HG03139 (cell line): ENCODE results near the gene DOLK.
A peak's percentile ranks its signal among the peaks of the same experiment; 100 is the strongest.

Source experiments
- ATAC-seq: cut with Tn5 transposase; IDR thresholded peaks from one replicate; pipeline ENCODE4 v1.9.1; 2021; ENCODE audit not compliant: unreplicated experiment

DOLK gene

GRCh38 chr9:128909859-128910258, 37.5 kb downstream of the DOLK start:
- ATAC-seq, result no peak

GRCh38 chr9:128908372-128908771, 39.0 kb downstream of the DOLK start:
- ATAC-seq, result no peak

DNA sequence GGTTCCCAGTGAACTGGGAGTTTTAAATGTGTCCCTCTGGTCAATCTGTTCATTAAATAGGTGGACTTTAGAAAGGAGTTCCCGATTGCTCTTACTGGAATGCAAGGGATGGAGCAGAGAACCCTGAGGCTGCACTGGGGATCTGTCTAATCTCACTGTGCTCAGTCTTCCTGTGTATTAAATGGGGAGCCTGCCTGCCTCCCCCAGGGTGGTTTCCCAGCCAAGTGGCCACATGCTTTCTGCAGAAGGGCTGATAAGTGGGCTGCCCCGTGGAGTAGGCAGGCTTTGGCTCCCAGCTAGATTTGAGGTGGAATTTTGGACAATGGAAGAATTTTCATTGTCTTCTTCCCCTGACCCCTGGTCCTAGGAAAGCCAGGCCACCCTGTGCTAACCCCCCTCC, 40.7 kb downstream of the DOLK start:
- ATAC-seq, result no peak

DNA sequence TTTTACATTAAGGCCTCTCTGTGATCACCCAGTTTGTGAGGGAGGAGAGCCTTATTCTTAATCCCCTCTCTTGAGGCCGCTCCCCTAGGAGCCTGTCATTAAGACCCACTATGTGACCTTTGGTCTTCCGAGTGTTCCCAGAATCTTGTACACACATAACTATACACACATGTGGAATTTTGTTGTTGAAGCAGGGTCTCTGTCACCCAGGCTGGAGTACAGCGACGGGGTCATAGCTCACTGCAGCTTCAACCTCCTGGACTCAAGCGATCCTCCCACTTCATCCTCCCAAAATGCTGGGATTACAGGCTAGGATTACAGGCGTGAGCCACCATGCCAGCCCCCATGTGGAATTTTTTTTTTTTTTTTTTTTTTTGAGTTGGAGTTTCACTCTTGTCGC, 41.4 kb downstream of the DOLK start:
- ATAC-seq, result no peak

- ATAC-seq, result no peak
Measured at GRCh38 chr9:128903871-128904620, 43.4 kb downstream of the DOLK start.

DNA sequence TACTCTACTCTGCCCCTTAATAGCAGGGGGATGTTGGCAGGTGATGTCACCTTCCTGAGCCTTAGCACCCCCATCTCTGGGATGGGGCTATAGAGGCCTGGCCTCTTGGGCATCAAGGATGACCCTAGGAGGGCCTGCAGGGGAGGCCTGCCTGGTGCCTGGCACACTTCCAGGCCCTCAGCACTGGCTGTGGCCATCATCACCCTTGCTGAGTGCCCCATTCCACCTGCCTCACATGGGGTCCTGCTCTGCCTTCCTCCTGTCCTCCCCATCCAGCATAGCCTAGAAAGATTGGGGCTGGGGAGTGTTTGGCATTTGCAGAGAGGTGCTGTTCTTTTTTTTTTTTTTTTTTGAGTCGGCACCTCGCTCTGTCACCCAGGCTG, 44.3 kb downstream of the DOLK start:
- ATAC-seq, result no peak

- ATAC-seq, result peak; percentile 84
Measured at GRCh38 chr9:128902351-128903078, 44.9 kb downstream of the DOLK start.

GRCh38 chr9:128901822-128902221, 45.6 kb downstream of the DOLK start:
- no peak for ATAC-seq

GRCh38 chr9:128901379-128901778, 46.0 kb downstream of the DOLK start:
- ATAC-seq, result no peak

DNA sequence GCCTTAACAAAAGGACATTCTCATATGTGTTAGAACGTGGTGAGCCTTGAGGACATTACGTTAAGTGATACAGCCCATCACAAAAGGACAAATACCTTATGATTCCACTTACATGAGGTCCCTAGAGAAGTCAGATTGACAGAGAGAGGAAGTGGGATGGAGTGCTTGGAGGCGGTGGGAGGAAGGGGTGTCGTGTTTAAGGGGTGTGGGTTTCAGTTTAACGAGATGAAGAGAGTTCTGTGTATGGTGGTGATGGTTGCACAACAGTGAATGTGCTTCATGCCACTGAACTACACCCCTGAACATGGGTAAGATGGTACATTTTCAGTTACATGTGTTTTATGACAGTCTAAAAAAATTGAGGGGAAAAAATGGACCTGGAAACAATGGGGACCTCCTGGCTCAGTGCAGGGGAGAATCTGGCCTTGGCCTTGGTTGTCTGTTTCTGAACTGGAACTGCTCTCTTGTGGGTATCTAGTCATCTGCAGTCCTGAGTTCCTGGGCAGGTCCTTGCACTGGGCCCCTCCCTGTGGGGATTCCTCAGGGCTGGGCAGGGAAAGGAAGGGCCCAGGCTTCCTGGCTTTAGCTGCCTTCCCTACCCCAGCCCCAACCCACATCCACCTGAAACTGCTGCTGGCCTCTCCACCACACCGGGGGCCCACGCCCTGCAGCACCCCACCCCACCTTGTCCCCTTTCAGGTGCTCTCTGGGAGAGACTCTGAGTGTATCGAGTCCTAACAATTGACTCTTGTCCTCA, 47.7 kb downstream of the DOLK start:
- no peak for ATAC-seq

DNA sequence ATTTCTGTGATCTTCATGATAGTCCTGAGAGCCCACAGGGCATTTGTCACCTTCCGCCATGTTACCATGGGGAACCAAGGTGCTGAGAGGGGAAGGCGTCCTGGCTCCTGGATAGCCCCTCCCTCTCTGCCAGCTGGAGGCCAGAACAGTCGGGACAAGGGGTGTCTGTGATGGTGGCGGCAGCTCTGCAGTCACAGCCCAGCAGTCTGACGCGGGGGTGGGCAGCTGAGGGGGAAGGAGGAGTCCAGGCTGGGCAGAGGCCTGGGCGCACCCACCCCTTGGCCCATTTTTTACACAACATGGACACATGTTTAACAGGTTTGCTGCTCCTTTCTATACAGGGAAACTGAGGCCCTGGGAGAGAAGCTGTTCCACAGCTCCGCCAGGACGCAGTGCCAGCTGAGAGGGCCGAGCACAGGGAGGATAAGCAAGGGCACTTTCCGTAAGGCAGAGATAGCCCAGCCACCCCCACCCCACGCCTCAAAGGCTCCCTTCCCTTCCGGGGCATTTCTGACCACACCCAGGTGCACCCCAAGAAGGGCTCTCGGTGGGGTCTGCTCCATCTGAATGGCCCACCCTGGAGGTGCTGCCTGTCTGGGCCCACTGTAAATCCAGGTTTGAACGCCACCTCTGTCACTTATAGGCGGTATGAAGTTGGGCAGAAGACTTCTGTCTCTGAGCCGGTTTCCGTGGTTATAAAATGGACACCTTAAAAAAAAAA, 48.4 kb downstream of the DOLK start:
- no peak for ATAC-seq

DNA sequence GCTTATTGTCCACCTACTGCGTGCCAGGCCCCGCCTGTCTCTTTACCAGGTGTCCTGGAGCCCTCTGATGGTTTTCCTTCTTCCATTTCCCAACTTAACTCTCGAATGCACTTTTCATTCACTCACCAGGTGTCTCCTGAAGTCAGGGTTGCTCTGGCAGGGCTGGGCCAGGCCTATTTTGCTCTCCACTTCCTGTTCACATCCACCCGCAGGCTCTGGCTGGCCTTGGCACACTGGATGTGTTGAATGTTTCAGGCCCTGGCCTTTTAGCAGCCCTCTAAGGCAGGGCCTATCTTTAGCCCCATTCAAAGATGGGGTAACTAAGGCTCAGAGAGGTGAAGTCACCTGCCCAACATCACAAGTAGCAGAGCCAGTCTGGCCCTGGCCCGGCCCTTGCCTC, 49.0 kb downstream of the DOLK start:
- no peak for ATAC-seq

DNA sequence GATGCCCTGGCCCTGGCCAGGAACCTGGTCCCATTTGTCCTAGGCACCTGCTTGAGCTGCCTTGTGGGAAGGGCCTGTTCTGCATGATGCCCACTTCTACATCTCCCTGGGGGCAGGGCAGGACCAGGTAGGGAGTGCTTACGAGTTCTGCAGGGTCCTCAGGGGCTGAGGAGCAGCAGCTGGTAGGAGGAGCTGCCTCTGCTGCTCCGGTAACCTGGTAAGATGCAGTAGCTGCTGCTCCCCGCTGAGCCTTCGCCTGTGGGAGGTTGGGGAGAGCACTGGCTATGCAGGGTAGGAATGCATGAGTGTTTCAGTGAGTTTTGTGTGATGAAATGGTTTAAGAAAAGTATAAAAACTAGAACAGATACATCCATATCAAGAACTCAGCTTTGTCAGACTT, 51.8 kb downstream of the DOLK start:
- no peak for ATAC-seq
